ENCODE data around the gene ZFPM1. TPM values are rescaled to one million over a fixed set of nuclear protein-coding genes. Genes with fewer than 3 reads are reported as not detected.

ZFPM1 gene
- total RNA-seq, 2 experiments from 2014 or later, result 2.1 to 14.2 TPM

DNA sequence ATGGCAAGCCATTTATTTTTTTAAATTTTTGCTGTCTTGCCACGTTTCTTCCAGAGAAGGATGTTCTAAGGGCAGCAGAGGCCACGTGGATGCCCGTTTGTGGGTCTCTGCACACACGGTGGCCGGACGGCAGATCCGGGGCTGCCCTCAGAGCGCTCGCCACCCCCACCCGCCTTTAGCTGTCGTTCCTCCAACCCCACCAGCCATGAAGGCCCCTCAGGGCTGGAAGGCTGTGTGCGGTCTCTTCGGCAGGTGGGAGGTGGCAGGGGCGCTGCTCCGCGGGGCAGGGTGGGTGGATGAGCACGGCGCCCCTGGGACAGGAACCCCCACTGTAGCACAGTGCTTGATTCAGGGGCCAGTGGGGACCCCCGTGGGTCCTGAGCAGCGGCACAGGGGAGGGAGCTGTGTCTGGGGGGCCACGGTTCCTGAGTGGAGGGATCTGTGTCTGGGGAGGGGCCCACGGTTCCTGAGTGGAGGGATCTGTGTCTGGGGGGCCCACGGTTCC, 49.7 kb downstream of the ZFPM1 start:
- Histone ChIP-seq H4K20me1 (ENCODE audit: insufficient read depth, low read length) (no peaks in the 10 kb centered on the region), H3K4me1 (ENCODE audit: insufficient read depth, low read length, poor library complexity, severe bottlenecking) (peaks cover 12% of the 10 kb centered on the region), H3K27ac (ENCODE audit: low read depth, low read length, poor library complexity, severe bottlenecking) (no peak overlapping the region), H3K4me2 (ENCODE audit: low read length) (no peak overlapping the region), H3K36me3 (ENCODE audit: insufficient read depth, low read length) (no peaks in the 10 kb centered on the region), H2AFZ (ENCODE audit: low read length) (no peak overlapping the region), H3K9me3 (ENCODE audit: low read length) (no peaks in the 10 kb centered on the region), H3K4me3 (ENCODE audit: low read depth, low read length, poor library complexity, severe bottlenecking) (no peak overlapping the region), H3K79me2 (ENCODE audit: insufficient read depth, low read depth, low read length) (no peaks in the 10 kb centered on the region), H3K9me2 (ENCODE audit: insufficient read depth, low read length) (no peaks in the 10 kb centered on the region)
- no peak for DNase-seq (ENCODE audit: low spot score)
- intact Hi-C loops (cut with micrococcal nuclease; ENCODE audit: unreplicated experiment), result no loop called here
- ChIA-PET POLR2A (no interaction called here), CTCF (ENCODE audit: unreplicated experiment) (no interaction called here)
- TF ChIP-seq EZH2phosphoT487 (IDR thresholded peaks at IDR 0.05; ENCODE audit: borderline replicate concordance, low read depth, low read length) (no peak), CTCF (conservative IDR thresholded peaks at IDR 0.05; ENCODE audit: low read length) (no peak)
- no TSS peak for BruUV-seq (replicated peaks)

- no peak for DNase-seq (ENCODE audit: low spot score)
- Histone ChIP-seq H3K36me3 (ENCODE audit: insufficient read depth, low read length) (no peaks in the 10 kb centered on the region), H3K9me2 (ENCODE audit: insufficient read depth, low read length) (no peaks in the 10 kb centered on the region), H3K4me2 (ENCODE audit: low read length) (no peak overlapping the region), H3K27ac (ENCODE audit: low read depth, low read length, poor library complexity, severe bottlenecking) (no peak overlapping the region), H3K9me3 (ENCODE audit: low read length) (no peaks in the 10 kb centered on the region), H3K79me2 (ENCODE audit: insufficient read depth, low read depth, low read length) (no peaks in the 10 kb centered on the region), H4K20me1 (ENCODE audit: insufficient read depth, low read length) (no peaks in the 10 kb centered on the region), H3K4me3 (ENCODE audit: low read depth, low read length, poor library complexity, severe bottlenecking) (no peak overlapping the region), H2AFZ (ENCODE audit: low read length) (no peak overlapping the region), H3K4me1 (ENCODE audit: insufficient read depth, low read length, poor library complexity, severe bottlenecking) (peaks cover 12% of the 10 kb centered on the region)
- intact Hi-C loops (cut with micrococcal nuclease; ENCODE audit: unreplicated experiment), result no loop called here
- BruUV-seq (replicated peaks), result no TSS peak
- ChIA-PET CTCF (ENCODE audit: unreplicated experiment) (no interaction called here), POLR2A (no interaction called here)
- TF ChIP-seq EZH2phosphoT487 (IDR thresholded peaks at IDR 0.05; ENCODE audit: borderline replicate concordance, low read depth, low read length) (no peak), CTCF (conservative IDR thresholded peaks at IDR 0.05; ENCODE audit: low read length) (no peak)
These were observed 50.3 kb downstream of the ZFPM1 start for GRCh38 chr16:88503374-88503770.

- H3K4me3 ChIP-seq (ENCODE audit: low read depth, low read length, poor library complexity, severe bottlenecking), result no peak overlapping the region
- H4K20me1 ChIP-seq (ENCODE audit: insufficient read depth, low read length), result no peaks in the 10 kb centered on the region
- no TSS peak for BruUV-seq (replicated peaks)
- no peaks in the 10 kb centered on the region for H3K9me3 ChIP-seq (ENCODE audit: low read length)
- TF ChIP-seq EZH2phosphoT487 (IDR thresholded peaks at IDR 0.05; ENCODE audit: borderline replicate concordance, low read depth, low read length) (no peak), CTCF (conservative IDR thresholded peaks at IDR 0.05; ENCODE audit: low read length) (no peak)
- DNase-seq (ENCODE audit: low spot score), result no peak
- no peak overlapping the region for H3K27ac ChIP-seq (ENCODE audit: low read depth, low read length, poor library complexity, severe bottlenecking)
- no peaks in the 10 kb centered on the region for H3K79me2 ChIP-seq (ENCODE audit: insufficient read depth, low read depth, low read length)
- no peaks in the 10 kb centered on the region for H3K36me3 ChIP-seq (ENCODE audit: insufficient read depth, low read length)
- H2AFZ ChIP-seq (ENCODE audit: low read length), result no peak overlapping the region
- peaks cover 12% of the 10 kb centered on the region for H3K4me1 ChIP-seq (ENCODE audit: insufficient read depth, low read length, poor library complexity, severe bottlenecking)
- no peaks in the 10 kb centered on the region for H3K9me2 ChIP-seq (ENCODE audit: insufficient read depth, low read length)
- intact Hi-C loops (cut with micrococcal nuclease; ENCODE audit: unreplicated experiment), result no loop called here
- ChIA-PET POLR2A (interaction anchor here (0.5 kb wide), 1 partner anchor 424 kb away, joined by 3 read pairs; no protein-coding TSS in a partner anchor), CTCF (ENCODE audit: unreplicated experiment) (no interaction called here)
- H3K4me2 ChIP-seq (ENCODE audit: low read length), result no peak overlapping the region
These were observed 50.9 kb downstream of the ZFPM1 start for GRCh38 chr16:88503771-88504488.

All from OCI-LY7 (cell line).